Measurements from ENCODE around the gene KIAA0930. TPM values are rescaled to one million over a fixed set of nuclear protein-coding genes. Genes with fewer than 3 reads are reported as not detected.
"Not testable (repeated sequence)": the region's sequence is repeated elsewhere in the genome, so short reads cannot be mapped to it uniquely, and the experiment has no call there.

The KIAA0930 gene
- total RNA-seq, 2 donors from 2014 or later, result 48.5 to 74.0 TPM

GRCh38 chr22:45194686-45195085 is 46.0 kb downstream of the KIAA0930 start:
- DNase-seq (ENCODE audit: low spot score), result no peak
- intact Hi-C loops (cut with DNase I), result loop anchor here in 1 of 2 donors (5.0 kb wide), 1 partner anchor 247 kb away; no protein-coding TSS in a partner anchor

- intact Hi-C loops (cut with DNase I), result no loop called here
- no peak for DNase-seq (ENCODE audit: low spot score)
Measured at GRCh38 chr22:45192701-45193187, 48.0 kb downstream of the KIAA0930 start.

- DNase-seq (ENCODE audit: low spot score); intact Hi-C loops (cut with DNase I): not testable (repeated sequence)
Measured at GRCh38 chr22:45191746-45192145, 48.9 kb downstream of the KIAA0930 start.

GRCh38 chr22:45190202-45190872 is 50.4 kb downstream of the KIAA0930 start:
- no peak for DNase-seq (ENCODE audit: low spot score)
- intact Hi-C loops (cut with DNase I), result no loop called here

GRCh38 chr22:45188779-45189178 is 51.9 kb downstream of the KIAA0930 start:
- no peak for DNase-seq (ENCODE audit: low spot score)
- intact Hi-C loops (cut with DNase I), result loop anchor here in 1 of 2 donors (5.0 kb wide), 1 partner anchor 1581 kb away; no protein-coding TSS in a partner anchor

GRCh38 chr22:45187891-45188290 is 52.8 kb downstream of the KIAA0930 start:
- intact Hi-C loops (cut with DNase I), result loop anchor here in 1 of 2 donors (5.0 kb wide), 1 partner anchor 1581 kb away; no protein-coding TSS in a partner anchor
- DNase-seq (ENCODE audit: low spot score), result no peak

GRCh38 chr22:45185718-45186514 is 54.8 kb downstream of the KIAA0930 start:
- intact Hi-C loops (cut with DNase I), result loop anchor here in 1 of 2 donors (5.0 kb wide), 1 partner anchor 1579 kb away; no protein-coding TSS in a partner anchor
- no peak for DNase-seq (ENCODE audit: low spot score)

GRCh38 chr22:45183974-45184373 is 56.7 kb downstream of the KIAA0930 start:
- intact Hi-C loops (cut with DNase I), result no loop called here
- no peak for DNase-seq (ENCODE audit: low spot score)

GRCh38 chr22:45181766-45182165 is 58.9 kb downstream of the KIAA0930 start:
- intact Hi-C loops (cut with DNase I), result no loop called here
- no peak for DNase-seq (ENCODE audit: low spot score)

GRCh38 chr22:45181240-45181639 is 59.5 kb downstream of the KIAA0930 start:
- DNase-seq (ENCODE audit: low spot score), result no peak
- intact Hi-C loops (cut with DNase I), result no loop called here

GRCh38 chr22:45180146-45180679 is 60.5 kb downstream of the KIAA0930 start:
- intact Hi-C loops (cut with DNase I), result no loop called here
- DNase-seq (ENCODE audit: low spot score), result no peak

GRCh38 chr22:45179276-45180049 is 61.2 kb downstream of the KIAA0930 start:
- no peak for DNase-seq (ENCODE audit: low spot score)
- intact Hi-C loops (cut with DNase I), result no loop called here

GRCh38 chr22:45172881-45173585 is 67.7 kb downstream of the KIAA0930 start:
- DNase-seq (ENCODE audit: low spot score), result no peak
- intact Hi-C loops (cut with DNase I), result no loop called here

- intact Hi-C loops (cut with DNase I), result no loop called here
Measured at GRCh38 chr22:45171830-45172229, 68.9 kb downstream of the KIAA0930 start.

GRCh38 chr22:45169591-45170466 is 70.9 kb downstream of the KIAA0930 start:
- intact Hi-C loops (cut with DNase I), result no loop called here
- DNase-seq (ENCODE audit: low spot score), result no peak

More at GRCh38 chr22:45171830-45172229, 68.9 kb downstream of the KIAA0930 start:
- no peak for DNase-seq (ENCODE audit: low spot score)

- intact Hi-C loops (cut with DNase I), result no loop called here
- no peak for DNase-seq (ENCODE audit: low spot score)
Measured at GRCh38 chr22:45166932-45167331, 73.8 kb downstream of the KIAA0930 start.

GRCh38 chr22:45164270-45165088 is 76.2 kb downstream of the KIAA0930 start:
- intact Hi-C loops (cut with DNase I), result no loop called here
- peak; percentile 84 for DNase-seq (ENCODE audit: low spot score)
